ENCODE measurements around the gene HRCT1.

DNA sequence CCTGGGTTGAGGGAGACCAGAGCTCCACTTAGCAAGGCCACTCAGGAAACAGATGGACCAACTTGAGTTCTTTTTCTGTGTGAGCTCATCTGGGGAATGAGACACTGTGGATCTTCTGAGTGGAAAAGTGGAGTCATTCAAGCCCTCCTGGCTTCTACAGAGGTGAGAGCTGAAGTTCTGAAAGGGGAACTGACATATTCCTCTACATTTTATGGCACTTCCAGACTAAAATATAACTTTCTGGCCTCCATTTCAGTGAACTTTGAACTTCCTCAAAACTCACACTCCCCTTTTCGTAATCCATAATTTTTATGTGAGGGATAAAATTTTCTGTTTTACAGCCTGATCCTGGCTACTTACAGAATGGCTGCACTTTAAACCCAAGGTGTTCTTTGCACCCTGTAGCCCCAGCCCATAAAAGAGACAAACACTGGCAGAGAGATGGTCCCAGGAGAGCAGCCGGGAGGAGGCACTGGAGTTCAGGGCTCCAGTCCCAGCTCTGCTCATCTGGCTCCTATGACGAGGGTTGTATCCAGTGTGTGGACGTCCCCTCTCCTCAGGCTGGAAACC, 14.1 kb downstream of the HRCT1 start:
- no peak for TF ChIP-seq EZH2 (IDR thresholded peaks at IDR 0.05; ENCODE audit: borderline replicate concordance, insufficient read depth, low read depth, low read length, poor library complexity, severe bottlenecking)
- TF ChIP-seq, protein P1, sequence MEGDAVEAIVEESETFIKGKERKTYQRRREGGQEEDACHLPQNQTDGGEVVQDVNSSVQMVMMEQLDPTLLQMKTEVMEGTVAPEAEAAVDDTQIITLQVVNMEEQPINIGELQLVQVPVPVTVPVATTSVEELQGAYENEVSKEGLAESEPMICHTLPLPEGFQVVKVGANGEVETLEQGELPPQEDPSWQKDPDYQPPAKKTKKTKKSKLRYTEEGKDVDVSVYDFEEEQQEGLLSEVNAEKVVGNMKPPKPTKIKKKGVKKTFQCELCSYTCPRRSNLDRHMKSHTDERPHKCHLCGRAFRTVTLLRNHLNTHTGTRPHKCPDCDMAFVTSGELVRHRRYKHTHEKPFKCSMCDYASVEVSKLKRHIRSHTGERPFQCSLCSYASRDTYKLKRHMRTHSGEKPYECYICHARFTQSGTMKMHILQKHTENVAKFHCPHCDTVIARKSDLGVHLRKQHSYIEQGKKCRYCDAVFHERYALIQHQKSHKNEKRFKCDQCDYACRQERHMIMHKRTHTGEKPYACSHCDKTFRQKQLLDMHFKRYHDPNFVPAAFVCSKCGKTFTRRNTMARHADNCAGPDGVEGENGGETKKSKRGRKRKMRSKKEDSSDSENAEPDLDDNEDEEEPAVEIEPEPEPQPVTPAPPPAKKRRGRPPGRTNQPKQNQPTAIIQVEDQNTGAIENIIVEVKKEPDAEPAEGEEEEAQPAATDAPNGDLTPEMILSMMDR (IDR thresholded peaks at IDR 0.05), result no peak
